ENCODE results near the gene IL17REL. TPM values are rescaled to one million over a fixed set of nuclear protein-coding genes. Genes with fewer than 3 reads are reported as not detected.

IL17REL gene
- total RNA-seq, 1 donor from 2014 or later = 0.31 TPM

- no peaks in the 10 kb centered on the region for H3K27me3 Mint-ChIP-seq
- no peaks in the 10 kb centered on the region for H3K36me3 Mint-ChIP-seq (ENCODE audit: low read depth)
- intact Hi-C loops (cut with micrococcal nuclease) = loop anchor here (2.0 kb wide), 2 partner anchors 35 to 219 kb away; no protein-coding TSS in a partner anchor
- CTCF ChIA-PET = no interaction called here
- ATAC-seq (ENCODE audit: low read depth) = peak; percentile 20
- peak overlapping the region; percentile 85 for H3K27ac Mint-ChIP-seq
- POLR2A ChIA-PET = interaction anchor here (0.5 to 18.9 kb wide), 17 partner anchors 8 to 644 kb away, joined by 3 to 828 read pairs (median 7); partner anchors contain the start of genes IL17REL and PIM3
- peaks cover 36% of the 10 kb centered on the region for H3K4me1 Mint-ChIP-seq
- peak; percentile 46 for DNase-seq
- no peak for TF ChIP-seq CTCF (IDR thresholded peaks at IDR 0.05)
- no peaks in the 10 kb centered on the region for H3K9me3 Mint-ChIP-seq
- peak overlapping the region; percentile 80 for H3K4me3 Mint-ChIP-seq
These were observed 41.1 kb downstream of the IL17REL start for GRCh38 chr22:49971232-49972162.

- peak; percentile 89 for ATAC-seq (ENCODE audit: low read depth)
- DNase-seq = peak; percentile 81
- Mint-ChIP-seq H3K27ac (peak overlapping the region; percentile 85), H3K4me1 (peaks cover 38% of the 10 kb centered on the region), H3K4me3 (peak overlapping the region; percentile 80), H3K27me3 (no peaks in the 10 kb centered on the region), H3K9me3 (no peaks in the 10 kb centered on the region), H3K36me3 (ENCODE audit: low read depth) (peaks cover 2% of the 10 kb centered on the region)
- intact Hi-C loops (cut with micrococcal nuclease) = loop anchor here (2.0 kb wide), 2 partner anchors 34 to 220 kb away; no protein-coding TSS in a partner anchor
- TF ChIP-seq CTCF (IDR thresholded peaks at IDR 0.05) = no peak
- CTCF ChIA-PET = no interaction called here
- POLR2A ChIA-PET = interaction anchor here (0.5 to 18.9 kb wide), 15 partner anchors 9 to 644 kb away, joined by 3 to 828 read pairs (median 8); partner anchors contain the start of genes IL17REL and PIM3
These were observed 41.9 kb downstream of the IL17REL start for GRCh38 chr22:49970528-49971231.

GRCh38 chr22:49969751-49970527 lies 42.6 kb downstream of the IL17REL start:
- peak overlapping the region; percentile 85 for H3K27ac Mint-ChIP-seq
- ChIA-PET POLR2A (interaction anchor here (1.7 to 18.9 kb wide), 5 partner anchors 9 to 42 kb away, joined by 10 to 828 read pairs (median 11); partner anchors contain the start of genes IL17REL and PIM3), CTCF (no interaction called here)
- no peaks in the 10 kb centered on the region for H3K9me3 Mint-ChIP-seq
- intact Hi-C loops (cut with micrococcal nuclease) = loop anchor here (2.0 to 10.0 kb wide), 3 partner anchors 33 to 575 kb away; partner anchors contain the start of gene KLHDC7B
- no peak for TF ChIP-seq CTCF (IDR thresholded peaks at IDR 0.05)
- H3K4me3 Mint-ChIP-seq = no peak overlapping the region
- H3K4me1 Mint-ChIP-seq = peaks cover 39% of the 10 kb centered on the region
- ATAC-seq (ENCODE audit: low read depth) (no peak), DNase-seq (peak; percentile 17)
- peaks cover 3% of the 10 kb centered on the region for H3K36me3 Mint-ChIP-seq (ENCODE audit: low read depth)
- no peaks in the 10 kb centered on the region for H3K27me3 Mint-ChIP-seq

GRCh38 chr22:49968831-49969661 lies 43.5 kb downstream of the IL17REL start:
- peak; percentile 18 for DNase-seq
- Mint-ChIP-seq H3K9me3 (no peaks in the 10 kb centered on the region), H3K36me3 (ENCODE audit: low read depth) (peaks cover 12% of the 10 kb centered on the region), H3K27me3 (no peaks in the 10 kb centered on the region), H3K4me1 (peaks cover 46% of the 10 kb centered on the region), H3K4me3 (no peak overlapping the region), H3K27ac (no peak overlapping the region)
- ChIA-PET POLR2A (interaction anchor here (2.4 to 18.9 kb wide), 3 partner anchors 8 to 43 kb away, joined by 9 to 828 read pairs (median 83); partner anchors contain the start of gene PIM3), CTCF (no interaction called here)
- no peak for ATAC-seq (ENCODE audit: low read depth)
- intact Hi-C loops (cut with micrococcal nuclease) = loop anchor here (10.0 kb wide), 1 partner anchor 576 kb away; the partner anchor contains the start of gene KLHDC7B
- no peak for TF ChIP-seq CTCF (IDR thresholded peaks at IDR 0.05)
